ENCODE results near the gene DDX24. TPM values are rescaled to one million over a fixed set of nuclear protein-coding genes. Genes with fewer than 3 reads are reported as not detected.

The DDX24 gene
- total and polyA plus RNA-seq, 5 donors from 2014 or later, result 221 to 518 (median 257) TPM

DNA sequence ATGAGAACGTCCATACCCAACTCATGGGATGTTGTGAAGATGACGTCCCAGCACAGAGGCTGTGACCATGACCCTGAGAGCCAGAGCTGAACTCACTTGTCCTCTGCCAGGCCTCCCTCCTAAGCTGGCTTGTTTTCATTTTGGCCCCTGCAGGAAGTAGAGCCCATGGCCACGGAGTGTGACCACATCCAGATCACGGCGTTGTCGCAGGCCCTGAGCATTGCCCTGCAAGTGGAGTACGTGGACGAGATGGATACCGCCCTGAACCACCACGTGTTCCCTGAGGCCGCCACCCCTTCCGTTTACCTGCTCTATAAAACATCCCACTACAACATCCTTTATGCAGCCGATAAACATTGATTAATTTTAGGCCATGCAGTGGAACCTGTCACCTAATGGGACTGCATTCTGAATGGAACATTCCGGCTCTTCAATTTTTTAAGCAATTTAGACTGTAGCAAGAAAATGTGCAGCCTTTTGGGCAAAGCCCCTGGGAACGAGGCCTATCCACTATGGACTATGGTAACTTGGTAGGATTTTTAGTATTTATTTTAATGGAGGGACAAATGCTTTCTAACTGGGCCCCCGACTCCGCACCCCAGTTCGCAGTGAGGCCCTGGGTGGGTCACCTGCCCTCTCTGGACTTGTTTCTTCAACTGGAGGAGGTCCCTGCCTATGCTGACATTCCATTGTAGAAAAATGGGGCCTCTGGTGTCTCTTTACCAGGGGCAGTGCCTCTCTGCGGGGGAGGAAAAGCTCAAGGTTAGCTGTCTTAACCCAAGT is 35.2 kb downstream of the DDX24 start:
- Mint-ChIP-seq H3K27ac (peak overlapping the region in 2 of 3 donors; percentile 26 to 62), H3K4me3 (no peak overlapping the region), H3K9me3 (peaks cover 0 to 2% (median 0%) of the 10 kb centered on the region in 7 donors), H3K36me3 (peaks cover 24% of the 10 kb centered on the region), H3K4me1 (no peaks in the 10 kb centered on the region), H3K27me3 (no peaks in the 10 kb centered on the region)
- Histone ChIP-seq H3K4me1 (ENCODE audit: control insufficient read depth, insufficient read depth, low read length, poor library complexity, severe bottlenecking) (no peaks in the 10 kb centered on the region), H3K36me3 (ENCODE audit: control insufficient read depth, insufficient read depth, low read length) (peaks cover 55% of the 10 kb centered on the region), H3K27ac (ENCODE audit: insufficient read depth, low read length, poor library complexity, severe bottlenecking) (no peak overlapping the region), H3K4me3 (ENCODE audit: low read depth, low read length) (no peak overlapping the region), H3K27me3 (ENCODE audit: control insufficient read depth, insufficient read depth, low read length) (no peaks in the 10 kb centered on the region), H3K9me3 (ENCODE audit: control insufficient read depth in 2 of 2, low read length in 2 of 2) (no peaks in the 10 kb centered on the region)
- ATAC-seq (ENCODE audit: low read depth in 2 of 2) (no peak), DNase-seq (no peak)

DNA sequence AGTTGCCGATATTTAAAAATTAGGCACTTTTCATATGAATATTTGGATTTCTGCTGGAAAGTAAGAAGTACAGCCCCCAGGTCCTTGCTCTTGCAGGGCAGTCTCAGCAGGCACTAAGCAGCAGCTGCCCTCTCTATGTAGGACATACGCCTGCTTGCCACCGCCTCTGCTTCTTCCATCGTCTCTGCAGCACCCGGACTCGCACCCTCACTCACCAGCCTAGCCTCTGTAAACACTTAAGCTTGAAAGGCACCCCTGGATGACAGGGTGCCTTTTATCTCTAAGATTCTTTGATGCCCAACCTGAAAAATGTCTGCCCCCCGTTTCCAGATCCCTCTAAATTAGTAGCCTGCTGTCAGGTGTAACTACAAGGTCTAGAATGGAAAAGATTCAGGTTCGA is 35.9 kb downstream of the DDX24 start:
- no peak for DNase-seq
- ATAC-seq (ENCODE audit: low read depth in 2 of 2), result no peak
- Mint-ChIP-seq H3K4me1 (no peaks in the 10 kb centered on the region), H3K36me3 (peaks cover 20% of the 10 kb centered on the region), H3K9me3 (peaks cover 0 to 2% (median 0%) of the 10 kb centered on the region in 7 donors), H3K4me3 (no peak overlapping the region), H3K27me3 (no peaks in the 10 kb centered on the region), H3K27ac (peak overlapping the region in 1 of 3 donors; percentile 71)
- H3K27ac ChIP-seq (ENCODE audit: insufficient read depth, low read length, poor library complexity, severe bottlenecking), result no peak overlapping the region
- H3K27me3 ChIP-seq (ENCODE audit: control insufficient read depth, insufficient read depth, low read length), result no peaks in the 10 kb centered on the region
- no peaks in the 10 kb centered on the region for H3K4me1 ChIP-seq (ENCODE audit: control insufficient read depth, insufficient read depth, low read length, poor library complexity, severe bottlenecking)
- H3K4me3 ChIP-seq (ENCODE audit: low read depth, low read length), result no peak overlapping the region
- peaks cover 48% of the 10 kb centered on the region for H3K36me3 ChIP-seq (ENCODE audit: control insufficient read depth, insufficient read depth, low read length)
- no peaks in the 10 kb centered on the region for H3K9me3 ChIP-seq (ENCODE audit: control insufficient read depth in 2 of 2, low read length in 2 of 2)

DNA sequence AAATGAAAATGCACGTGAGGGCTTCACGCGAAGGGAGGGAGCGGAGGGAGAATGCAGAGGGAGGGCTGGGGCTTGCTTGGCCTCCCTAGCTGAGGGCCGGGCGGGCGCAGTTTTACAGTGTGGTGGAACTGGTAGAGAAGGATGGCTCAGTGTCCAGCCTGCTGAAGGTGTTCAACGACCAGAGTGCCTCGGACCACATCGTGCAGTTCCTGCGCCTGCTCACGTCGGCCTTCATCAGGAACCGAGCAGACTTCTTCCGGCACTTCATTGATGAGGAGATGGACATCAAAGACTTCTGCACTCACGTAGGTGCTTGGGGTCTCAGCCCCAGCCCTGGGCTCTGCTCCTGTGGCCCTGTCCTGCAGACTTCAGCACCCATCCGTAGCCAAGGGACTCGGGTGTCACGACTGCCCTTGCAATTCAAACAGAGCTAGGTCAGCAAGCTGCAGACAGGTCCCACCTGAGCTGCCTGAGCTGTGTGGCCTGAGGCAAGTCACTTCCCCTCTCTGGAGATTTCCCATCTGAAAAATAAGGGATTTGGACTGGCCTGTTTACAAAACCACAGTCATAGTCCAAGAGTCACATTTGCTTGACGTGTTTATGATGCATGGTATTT is 36.4 kb downstream of the DDX24 start:
- no peaks in the 10 kb centered on the region for H3K9me3 ChIP-seq (ENCODE audit: control insufficient read depth in 2 of 2, low read length in 2 of 2)
- H3K4me1 Mint-ChIP-seq, result no peaks in the 10 kb centered on the region
- H3K4me3 Mint-ChIP-seq, result no peak overlapping the region
- H3K27me3 ChIP-seq (ENCODE audit: control insufficient read depth, insufficient read depth, low read length), result no peaks in the 10 kb centered on the region
- peaks cover 44% of the 10 kb centered on the region for H3K36me3 ChIP-seq (ENCODE audit: control insufficient read depth, insufficient read depth, low read length)
- H3K27ac ChIP-seq (ENCODE audit: insufficient read depth, low read length, poor library complexity, severe bottlenecking), result no peak overlapping the region
- H3K27ac Mint-ChIP-seq, result no peak overlapping the region
- ATAC-seq (ENCODE audit: low read depth in 2 of 2) (no peak), DNase-seq (no peak)
- H3K9me3 Mint-ChIP-seq, result peaks cover 0 to 2% (median 0%) of the 10 kb centered on the region in 7 donors
- no peak overlapping the region for H3K4me3 ChIP-seq (ENCODE audit: low read depth, low read length)
- H3K36me3 Mint-ChIP-seq, result peaks cover 16% of the 10 kb centered on the region
- no peaks in the 10 kb centered on the region for H3K27me3 Mint-ChIP-seq
- no peaks in the 10 kb centered on the region for H3K4me1 ChIP-seq (ENCODE audit: control insufficient read depth, insufficient read depth, low read length, poor library complexity, severe bottlenecking)

DNA sequence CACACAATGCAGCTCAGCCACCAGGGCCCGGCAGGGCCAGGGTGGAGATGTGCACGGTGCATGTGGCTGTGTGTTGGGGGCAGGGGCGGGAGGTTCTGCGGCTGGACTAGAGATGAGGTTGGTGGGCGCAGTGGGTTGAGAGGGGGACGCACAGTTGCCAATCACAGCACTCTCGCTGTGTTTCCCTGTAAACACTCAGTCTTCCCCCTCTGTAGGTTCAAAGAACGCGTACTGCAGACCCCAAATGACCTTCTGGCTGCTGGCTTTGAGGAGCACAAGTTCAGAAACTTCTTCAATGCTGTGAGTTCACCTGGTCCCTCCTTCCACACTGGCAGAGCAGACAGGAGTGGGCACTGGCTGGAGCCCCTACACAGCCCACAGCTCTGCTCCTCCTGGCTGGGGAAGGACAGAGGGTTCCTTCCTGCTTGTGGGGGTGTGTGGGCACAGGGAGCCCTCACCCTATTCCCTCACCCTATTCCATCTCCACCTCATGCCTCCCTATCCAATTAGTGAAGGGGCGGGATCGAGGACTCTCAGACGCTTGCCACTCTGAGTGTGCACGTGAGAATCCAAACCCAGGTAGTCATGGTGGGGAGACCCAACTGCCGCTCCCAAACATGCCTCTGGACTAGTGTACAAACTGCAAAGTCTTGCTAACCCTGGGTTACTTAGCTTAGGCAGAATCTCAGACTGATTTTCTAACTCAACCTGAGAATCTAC is 37.1 kb downstream of the DDX24 start:
- H3K27me3 Mint-ChIP-seq, result no peaks in the 10 kb centered on the region
- ATAC-seq (ENCODE audit: low read depth in 2 of 2), result no peak
- Histone ChIP-seq H3K4me3 (ENCODE audit: low read depth, low read length) (no peak overlapping the region), H3K4me1 (ENCODE audit: control insufficient read depth, insufficient read depth, low read length, poor library complexity, severe bottlenecking) (no peaks in the 10 kb centered on the region), H3K27me3 (ENCODE audit: control insufficient read depth, insufficient read depth, low read length) (no peaks in the 10 kb centered on the region), H3K27ac (ENCODE audit: insufficient read depth, low read length, poor library complexity, severe bottlenecking) (no peak overlapping the region), H3K36me3 (ENCODE audit: control insufficient read depth, insufficient read depth, low read length) (peaks cover 38% of the 10 kb centered on the region), H3K9me3 (ENCODE audit: control insufficient read depth in 2 of 2, low read length in 2 of 2) (no peaks in the 10 kb centered on the region)
- H3K4me3 Mint-ChIP-seq, result no peak overlapping the region
- peaks cover 16% of the 10 kb centered on the region for H3K36me3 Mint-ChIP-seq
- peaks cover 0 to 2% (median 0%) of the 10 kb centered on the region in 7 donors for H3K9me3 Mint-ChIP-seq
- no peak overlapping the region for H3K27ac Mint-ChIP-seq
- no peak for DNase-seq
- H3K4me1 Mint-ChIP-seq, result no peaks in the 10 kb centered on the region

DNA sequence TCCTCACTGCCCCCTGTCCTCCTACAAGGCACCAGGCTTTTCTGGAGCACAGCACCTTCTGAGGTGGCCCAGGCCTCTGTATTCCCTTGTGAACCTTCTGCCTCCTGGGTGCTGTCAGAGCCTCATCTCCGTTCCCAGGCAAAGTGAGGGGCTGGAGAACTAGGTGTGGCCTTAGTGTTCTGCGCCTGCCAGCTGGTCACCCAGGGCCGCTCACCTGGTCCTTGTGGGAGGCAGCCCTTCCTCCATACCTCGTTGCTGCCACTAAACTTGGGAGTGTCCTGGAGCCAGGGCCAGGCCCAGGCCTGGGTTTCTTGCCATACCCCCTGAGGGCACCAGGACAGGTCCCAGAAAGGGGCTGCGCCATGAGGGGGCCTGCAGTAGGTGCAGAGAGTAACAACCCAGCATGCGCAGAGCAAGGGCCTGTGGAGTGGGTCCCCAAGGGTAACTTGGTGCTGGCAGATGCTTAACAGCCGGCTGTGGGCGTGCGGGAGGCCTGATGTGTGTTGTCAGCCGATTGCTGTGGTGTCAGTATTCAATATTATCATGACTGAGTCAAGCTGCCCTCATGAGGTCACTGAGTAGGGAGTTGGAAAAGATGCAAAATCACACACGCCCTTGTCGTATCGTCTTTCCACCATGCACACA is 37.8 kb downstream of the DDX24 start:
- peak overlapping the region in 1 of 3 donors; percentile 14 for H3K27ac Mint-ChIP-seq
- Histone ChIP-seq H3K27me3 (ENCODE audit: control insufficient read depth, insufficient read depth, low read length) (no peaks in the 10 kb centered on the region), H3K9me3 (ENCODE audit: control insufficient read depth in 2 of 2, low read length in 2 of 2) (no peaks in the 10 kb centered on the region), H3K4me3 (ENCODE audit: low read depth, low read length) (no peak overlapping the region), H3K27ac (ENCODE audit: insufficient read depth, low read length, poor library complexity, severe bottlenecking) (no peak overlapping the region), H3K36me3 (ENCODE audit: control insufficient read depth, insufficient read depth, low read length) (peaks cover 31% of the 10 kb centered on the region), H3K4me1 (ENCODE audit: control insufficient read depth, insufficient read depth, low read length, poor library complexity, severe bottlenecking) (no peaks in the 10 kb centered on the region)
- peaks cover 0 to 2% (median 0%) of the 10 kb centered on the region in 7 donors for H3K9me3 Mint-ChIP-seq
- H3K27me3 Mint-ChIP-seq, result no peaks in the 10 kb centered on the region
- ATAC-seq (ENCODE audit: low read depth in 2 of 2) (no peak), DNase-seq (no peak)
- peaks cover 12% of the 10 kb centered on the region for H3K36me3 Mint-ChIP-seq
- peak overlapping the region in 1 of 4 donors; percentile 43 for H3K4me3 Mint-ChIP-seq
- H3K4me1 Mint-ChIP-seq, result no peaks in the 10 kb centered on the region

DNA sequence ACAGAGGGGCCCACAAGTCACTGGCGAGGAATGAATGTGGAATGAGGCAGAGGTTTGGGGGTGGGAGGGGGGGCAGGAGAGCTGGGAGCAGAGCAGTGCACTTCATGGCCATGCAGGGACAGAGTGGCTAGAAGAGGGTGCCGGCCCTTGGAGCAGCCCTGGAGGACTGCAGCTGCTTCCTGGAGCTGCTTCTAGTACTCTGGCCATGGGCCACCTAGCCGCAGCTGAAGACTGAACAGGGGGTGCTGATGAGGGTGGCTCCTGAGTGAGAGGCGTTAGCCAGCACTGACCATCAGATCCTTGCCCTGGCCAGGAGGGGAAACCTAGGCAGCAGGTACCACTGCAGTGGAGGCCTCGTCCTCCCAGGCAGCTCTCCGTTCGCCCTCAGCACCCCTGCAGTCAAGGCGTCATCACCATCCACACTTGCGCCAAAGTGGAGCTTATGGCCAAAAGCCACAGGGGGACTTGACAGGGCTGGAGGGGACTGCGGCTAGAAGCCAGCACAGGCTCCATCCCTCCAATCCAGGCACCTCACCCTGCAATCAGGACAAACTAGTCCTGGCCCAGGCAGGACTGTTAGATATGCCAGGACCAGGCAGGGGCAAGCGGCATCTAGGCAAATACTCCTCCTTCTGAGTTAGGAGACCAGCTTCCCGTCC is 38.4 kb downstream of the DDX24 start:
- H3K36me3 Mint-ChIP-seq, result peaks cover 8% of the 10 kb centered on the region
- H3K27ac ChIP-seq (ENCODE audit: insufficient read depth, low read length, poor library complexity, severe bottlenecking), result no peak overlapping the region
- no peaks in the 10 kb centered on the region for H3K4me1 Mint-ChIP-seq
- H3K27me3 Mint-ChIP-seq, result no peaks in the 10 kb centered on the region
- H3K27me3 ChIP-seq (ENCODE audit: control insufficient read depth, insufficient read depth, low read length), result no peaks in the 10 kb centered on the region
- DNase-seq, result no peak
- no peak for ATAC-seq (ENCODE audit: low read depth in 2 of 2)
- H3K4me1 ChIP-seq (ENCODE audit: control insufficient read depth, insufficient read depth, low read length, poor library complexity, severe bottlenecking), result no peaks in the 10 kb centered on the region
- H3K9me3 Mint-ChIP-seq, result no peaks in the 10 kb centered on the region
- peak overlapping the region in 1 of 3 donors; percentile 89 for H3K27ac Mint-ChIP-seq
- peak overlapping the region in 1 of 4 donors; percentile 34 for H3K4me3 Mint-ChIP-seq
- H3K36me3 ChIP-seq (ENCODE audit: control insufficient read depth, insufficient read depth, low read length), result peaks cover 24% of the 10 kb centered on the region
- no peaks in the 10 kb centered on the region for H3K9me3 ChIP-seq (ENCODE audit: control insufficient read depth in 2 of 2, low read length in 2 of 2)
- H3K4me3 ChIP-seq (ENCODE audit: low read depth, low read length), result no peak overlapping the region

Measured in CD4-positive, CD25-positive, alpha-beta regulatory T cell (primary cell).